Panc1 (cell line): ENCODE results near the gene ZNF654. TPM values are rescaled to one million over a fixed set of nuclear protein-coding genes. Genes with fewer than 3 reads are reported as not detected.

Source experiments
- ATAC-seq: fragments of 200-7000 bp; cut with Tn5 transposase; 2 replicates; pipeline ENCODE4 v1.9.1; 2020; ENCODE audit warnings: mild to moderate bottlenecking, moderate library complexity
- BruUV-seq: library from RNA; stranded (reverse); fragments of 400-500 nt; replicated peaks from 2 replicates; lab custom pipeline; 2021; lab: Mats Ljungman, UMichigan
- CTCF ChIA-PET: fragments of 300-600 bp; sonication (Branson Sonifier 250); formaldehyde crosslinking; loops from one replicate; lab custom pipeline; 2022; ENCODE audit warnings: antibody characterized with exemption; lab: Charles Lee
- POLR2A ChIA-PET: fragments of 300-600 bp; sonication (Branson Sonifier 250); formaldehyde crosslinking; loops from one replicate; lab custom pipeline; 2022; ENCODE audit warnings: antibody characterized with exemption; lab: Charles Lee
- DNase-seq: peaks from one replicate; pipeline ENCODE4 v3.0.0-alpha.2; 2010; ENCODE audit warnings: low read depth, low spot score
- H3K27ac ChIP-seq: 2 replicates; pipeline ENCODE4 v1.5.1; 2011; ENCODE audit warnings: mild to moderate bottlenecking, low read length, inconsistent platforms
- H3K27me3 ChIP-seq: fragments of 200-500 bp; sonication (Bioruptor generic); 2 replicates; pipeline ENCODE4 v1.6.0; 2014; ENCODE audit warnings: low read length, inconsistent platforms; ENCODE audit not compliant: control insufficient read depth, insufficient read depth
- H3K36me3 ChIP-seq: fragments of 200-500 bp; sonication (Bioruptor generic); 2 replicates; pipeline ENCODE4 v1.5.1; 2014; ENCODE audit warnings: inconsistent platforms, mild to moderate bottlenecking, low read length, moderate library complexity; ENCODE audit not compliant: control insufficient read depth, insufficient read depth
- H3K4me1 ChIP-seq: 2 replicates; pipeline ENCODE4 v1.5.1; 2011; ENCODE audit warnings: inconsistent platforms, mild to moderate bottlenecking, low read length, moderate library complexity; ENCODE audit not compliant: control insufficient read depth, insufficient read depth
- H3K4me3 ChIP-seq, 2 experiments: 2 replicates each; pipeline ENCODE4 v1.5.1; 2011 to 2012; ENCODE audit warnings: low read depth in 2 of 2, low read length in 2 of 2, mild to moderate bottlenecking in 2 of 2, inconsistent platforms in 1 of 2, moderate library complexity in 1 of 2
- H3K9me3 ChIP-seq: fragments of 200-500 bp; sonication (Bioruptor generic); 2 replicates; pipeline ENCODE4 v1.5.1; 2014; ENCODE audit warnings: low read depth, mild to moderate bottlenecking, inconsistent platforms, low read length, moderate library complexity; ENCODE audit not compliant: control insufficient read depth, insufficient read depth
- POLR2AphosphoS5 ChIP-seq: IDR thresholded peaks from 2 replicates; pipeline ENCODE4 v1.6.1; 2012; ENCODE audit warnings: mild to moderate bottlenecking, low read depth, low read length, moderate library complexity
- SIN3A ChIP-seq: IDR thresholded peaks from 2 replicates; pipeline ENCODE4 v1.6.1; 2012; ENCODE audit warnings: low read depth, mild to moderate bottlenecking, low read length, moderate library complexity, borderline replicate concordance; ENCODE audit not compliant: insufficient read depth
- TCF7L2 ChIP-seq: IDR thresholded peaks from 2 replicates; pipeline ENCODE4 v1.6.1; 2011; ENCODE audit warnings: mild to moderate bottlenecking, low read depth, low read length, inconsistent platforms
- in situ Hi-C: cut with HindIII; loops from 2 replicates; pipeline ENCODE4 v1.10.0; 2016; ENCODE audit warnings: low sequenced_read_pairs, low pct_unique_long_range_greater_than_20kb
- intact Hi-C: fragments of 100-400 bp; cut with micrococcal nuclease; formaldehyde crosslinking; loops from one replicate; pipeline ENCODE4 v1.10.0; 2022; ENCODE audit not compliant: unreplicated experiment
- total RNA-seq: library from RNA; stranded (reverse); gene quantifications from one replicate; pipeline ENCODE4 v1.2.1, GENCODE V29; 2021; ENCODE audit not compliant: unreplicated experiment
- TF ChIP-seq, protein P1 (sequence below): fragments of 450-650 bp; IDR thresholded peaks from 2 replicates; pipeline ENCODE4 v1.5.1; 2017; ENCODE audit warnings: mild to moderate bottlenecking
- TF ChIP-seq, protein P2 (sequence below), 2 experiments: IDR thresholded peaks; 2 replicates each; pipeline ENCODE4 v1.6.1; 2011 to 2012; ENCODE audit warnings: low read depth in 2 of 2, control low read depth in 1 of 2, low read length in 1 of 2, mild to moderate bottlenecking in 1 of 2, moderate library complexity in 1 of 2; ENCODE audit not compliant: insufficient read depth in 1 of 2

Gene ZNF654
- total RNA-seq, 1 experiment from 2014 or later = 10.0 TPM

DNA sequence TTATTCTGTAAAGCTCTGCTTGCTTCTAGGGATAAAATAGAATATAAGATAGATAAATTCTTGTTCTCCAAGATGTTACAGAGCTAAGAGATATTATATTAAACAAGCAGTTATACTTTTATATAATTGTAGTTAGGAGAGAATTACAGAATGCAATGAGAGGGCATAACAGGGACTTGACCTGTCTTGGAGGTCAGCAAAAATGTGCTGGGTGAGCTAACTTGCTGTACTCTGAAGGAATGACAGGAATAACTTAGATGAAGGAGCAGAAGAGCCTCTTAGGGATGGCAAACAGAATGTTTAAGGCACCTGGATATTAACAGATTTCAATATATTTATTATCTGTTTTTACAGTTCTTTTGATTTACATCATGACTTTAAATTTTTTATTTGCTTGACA lies 33.2 kb downstream of the ZNF654 start:
- Histone ChIP-seq H3K36me3 (no peaks in the 10 kb centered on the region), H3K4me1 (no peaks in the 10 kb centered on the region), H3K4me3 (no peak overlapping the region), H3K9me3 (no peaks in the 10 kb centered on the region), H3K27ac (no peak overlapping the region), H3K27me3 (no peaks in the 10 kb centered on the region)
- POLR2A ChIA-PET = no interaction called here
- intact Hi-C loops (no loop called here), in situ Hi-C loops (no loop called here)
- DNase-seq (no peak), ATAC-seq (no peak)
- no peak for TF ChIP-seq SIN3A
- no TSS peak for BruUV-seq
- CTCF ChIA-PET = no interaction called here

DNA sequence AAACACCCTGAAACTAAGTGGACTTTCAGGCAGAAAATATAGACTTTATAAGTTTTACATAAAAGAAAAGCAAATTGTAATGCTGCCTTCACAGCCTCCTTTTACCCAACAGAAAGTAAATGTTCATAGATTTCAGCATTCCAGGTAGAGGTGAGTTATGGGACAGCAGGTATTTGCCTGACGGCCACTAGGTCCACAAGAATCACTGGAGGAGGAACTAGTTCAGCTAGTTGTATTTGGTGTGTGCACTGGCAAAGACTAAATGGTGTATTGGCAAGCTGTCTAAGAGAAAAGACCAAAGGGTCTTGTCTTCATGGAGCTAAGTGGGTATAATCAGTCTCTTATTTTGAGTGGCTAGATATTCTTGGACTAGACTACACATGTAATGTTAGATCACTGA lies 34.2 kb downstream of the ZNF654 start:
- ChIA-PET POLR2A (no interaction called here), CTCF (no interaction called here)
- TF ChIP-seq SIN3A (no peak), TCF7L2 (no peak), POLR2AphosphoS5 (no peak)
- TF ChIP-seq, protein P1, sequence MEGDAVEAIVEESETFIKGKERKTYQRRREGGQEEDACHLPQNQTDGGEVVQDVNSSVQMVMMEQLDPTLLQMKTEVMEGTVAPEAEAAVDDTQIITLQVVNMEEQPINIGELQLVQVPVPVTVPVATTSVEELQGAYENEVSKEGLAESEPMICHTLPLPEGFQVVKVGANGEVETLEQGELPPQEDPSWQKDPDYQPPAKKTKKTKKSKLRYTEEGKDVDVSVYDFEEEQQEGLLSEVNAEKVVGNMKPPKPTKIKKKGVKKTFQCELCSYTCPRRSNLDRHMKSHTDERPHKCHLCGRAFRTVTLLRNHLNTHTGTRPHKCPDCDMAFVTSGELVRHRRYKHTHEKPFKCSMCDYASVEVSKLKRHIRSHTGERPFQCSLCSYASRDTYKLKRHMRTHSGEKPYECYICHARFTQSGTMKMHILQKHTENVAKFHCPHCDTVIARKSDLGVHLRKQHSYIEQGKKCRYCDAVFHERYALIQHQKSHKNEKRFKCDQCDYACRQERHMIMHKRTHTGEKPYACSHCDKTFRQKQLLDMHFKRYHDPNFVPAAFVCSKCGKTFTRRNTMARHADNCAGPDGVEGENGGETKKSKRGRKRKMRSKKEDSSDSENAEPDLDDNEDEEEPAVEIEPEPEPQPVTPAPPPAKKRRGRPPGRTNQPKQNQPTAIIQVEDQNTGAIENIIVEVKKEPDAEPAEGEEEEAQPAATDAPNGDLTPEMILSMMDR = no peak
- TF ChIP-seq, protein P2, sequence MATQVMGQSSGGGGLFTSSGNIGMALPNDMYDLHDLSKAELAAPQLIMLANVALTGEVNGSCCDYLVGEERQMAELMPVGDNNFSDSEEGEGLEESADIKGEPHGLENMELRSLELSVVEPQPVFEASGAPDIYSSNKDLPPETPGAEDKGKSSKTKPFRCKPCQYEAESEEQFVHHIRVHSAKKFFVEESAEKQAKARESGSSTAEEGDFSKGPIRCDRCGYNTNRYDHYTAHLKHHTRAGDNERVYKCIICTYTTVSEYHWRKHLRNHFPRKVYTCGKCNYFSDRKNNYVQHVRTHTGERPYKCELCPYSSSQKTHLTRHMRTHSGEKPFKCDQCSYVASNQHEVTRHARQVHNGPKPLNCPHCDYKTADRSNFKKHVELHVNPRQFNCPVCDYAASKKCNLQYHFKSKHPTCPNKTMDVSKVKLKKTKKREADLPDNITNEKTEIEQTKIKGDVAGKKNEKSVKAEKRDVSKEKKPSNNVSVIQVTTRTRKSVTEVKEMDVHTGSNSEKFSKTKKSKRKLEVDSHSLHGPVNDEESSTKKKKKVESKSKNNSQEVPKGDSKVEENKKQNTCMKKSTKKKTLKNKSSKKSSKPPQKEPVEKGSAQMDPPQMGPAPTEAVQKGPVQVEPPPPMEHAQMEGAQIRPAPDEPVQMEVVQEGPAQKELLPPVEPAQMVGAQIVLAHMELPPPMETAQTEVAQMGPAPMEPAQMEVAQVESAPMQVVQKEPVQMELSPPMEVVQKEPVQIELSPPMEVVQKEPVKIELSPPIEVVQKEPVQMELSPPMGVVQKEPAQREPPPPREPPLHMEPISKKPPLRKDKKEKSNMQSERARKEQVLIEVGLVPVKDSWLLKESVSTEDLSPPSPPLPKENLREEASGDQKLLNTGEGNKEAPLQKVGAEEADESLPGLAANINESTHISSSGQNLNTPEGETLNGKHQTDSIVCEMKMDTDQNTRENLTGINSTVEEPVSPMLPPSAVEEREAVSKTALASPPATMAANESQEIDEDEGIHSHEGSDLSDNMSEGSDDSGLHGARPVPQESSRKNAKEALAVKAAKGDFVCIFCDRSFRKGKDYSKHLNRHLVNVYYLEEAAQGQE (IDR thresholded peaks at IDR 0.05; ENCODE audit: insufficient read depth in 1 of 2, low read depth in 2 of 2, low read length in 1 of 2) = no peak
- no peak for DNase-seq
- Histone ChIP-seq H3K4me3 (no peak overlapping the region), H3K27me3 (no peaks in the 10 kb centered on the region), H3K36me3 (no peaks in the 10 kb centered on the region), H3K9me3 (no peaks in the 10 kb centered on the region), H3K4me1 (no peaks in the 10 kb centered on the region), H3K27ac (no peak overlapping the region)
- no TSS peak for BruUV-seq
- in situ Hi-C loops = no loop called here
- intact Hi-C loops = no loop called here
- no peak for ATAC-seq

DNA sequence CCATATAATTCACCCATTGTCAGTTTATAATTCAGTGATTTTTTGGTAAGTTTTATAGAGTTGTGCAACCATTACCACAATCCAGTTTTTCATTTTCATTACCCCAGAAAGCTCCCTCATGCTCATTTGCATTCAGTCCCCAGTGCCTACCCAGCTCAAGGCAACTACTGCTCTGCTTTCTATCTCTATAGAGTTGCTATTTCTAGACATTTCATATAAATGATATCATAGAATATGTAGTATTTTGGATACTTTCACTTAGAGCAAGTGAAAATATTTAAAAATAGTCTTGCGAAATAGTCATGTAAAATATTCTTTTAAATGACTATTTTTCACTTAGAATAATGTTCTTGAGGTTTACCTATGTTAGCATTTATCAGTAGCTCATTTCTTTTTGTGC lies 42.1 kb downstream of the ZNF654 start:
- ATAC-seq = no peak
- in situ Hi-C loops (no loop called here), intact Hi-C loops (no loop called here)
- TF ChIP-seq, protein P1 = no peak
- TF ChIP-seq TCF7L2 (no peak), POLR2AphosphoS5 (no peak), SIN3A (no peak)
- POLR2A ChIA-PET = no interaction called here
- H3K36me3 ChIP-seq = no peaks in the 10 kb centered on the region
- H3K4me1 ChIP-seq = no peaks in the 10 kb centered on the region
- BruUV-seq = no TSS peak
- H3K27ac ChIP-seq = no peak overlapping the region
- no peaks in the 10 kb centered on the region for H3K27me3 ChIP-seq
- DNase-seq = no peak
- CTCF ChIA-PET = no interaction called here
- H3K4me3 ChIP-seq = no peak overlapping the region
- H3K9me3 ChIP-seq = no peaks in the 10 kb centered on the region
